ENCODE data around the gene MRPL49. TPM values are rescaled to one million over a fixed set of nuclear protein-coding genes. Genes with fewer than 3 reads are reported as not detected.

Gene MRPL49
- total RNA-seq, result 52.9 and 54.7 TPM in 2 replicates

GRCh38 chr11:65121865-65122696 lies at the start of gene MRPL49, which contains the start of gene FAU:
Gene MRPL49, plus strand, starts transcription at chr11:65122321. Its CDS starts 26 bp downstream, at chr11:65122347.
Gene FAU, minus strand, starts transcription at chr11:65122134. Its CDS starts 321 bp downstream, at chr11:65121813.

GRCh38 chr11:65083834-65084597 lies 38.1 kb upstream of the MRPL49 start, which contains the start of the genes CDCA5 and ZFPL1:
Gene CDCA5, minus strand, starts transcription at chr11:65084040. Its CDS starts 62 bp downstream, at chr11:65083978.
Gene ZFPL1, plus strand, starts transcription at chr11:65084222. Its CDS starts 477 bp downstream, at chr11:65084699.

GRCh38 chr11:65095974-65096806 lies 25.9 kb upstream of the MRPL49 start, which contains the start of gene VPS51:
Gene VPS51, plus strand, starts transcription at chr11:65096214. Its CDS starts 37 bp downstream, at chr11:65096251.

GRCh38 chr11:65111744-65112545 lies 10.2 kb upstream of the MRPL49 start, which contains the start of gene TM7SF2:
Gene TM7SF2, plus strand, starts transcription at chr11:65111872. Its CDS starts 144 bp downstream, at chr11:65112016.

GRCh38 chr11:65117206-65118096 lies 4.7 kb upstream of the MRPL49 start, which contains the start of gene ZNHIT2:
Gene ZNHIT2, minus strand, starts transcription at chr11:65117701. Its CDS starts 48 bp downstream, at chr11:65117653.

GRCh38 chr11:65134240-65134951 lies 12.3 kb downstream of the MRPL49 start, which contains the start of gene SYVN1:
Gene SYVN1, minus strand, starts transcription at chr11:65134519. Its CDS starts 918 bp downstream, at chr11:65133601.

GRCh38 chr11:65170058-65170534 lies 48.0 kb downstream of the MRPL49 start, which contains the start of gene SPDYC:
Gene SPDYC, plus strand, starts transcription at chr11:65170233. Its CDS starts 1,125 bp downstream, at chr11:65171358.

Other genes with a start within 250 kb of the MRPL49 start
- gene EHD1, start 243.7 kb upstream of the MRPL49 start, total RNA-seq, result 75.0 and 126 TPM in 2 replicates
- 10.9 and 19.7 TPM in 2 replicates for gene ATG2A, start 205.1 kb upstream of the MRPL49 start, total RNA-seq
- 12.7 and 30.4 TPM in 2 replicates for gene PPP2R5B, start 197.6 kb upstream of the MRPL49 start, total RNA-seq
- gene GPHA2, start 186.4 kb upstream of the MRPL49 start, total RNA-seq, result not detected in 2 replicates
- not detected in 2 replicates for gene MAJIN, start 150.2 kb upstream of the MRPL49 start, total RNA-seq
- gene BATF2, start 125.3 kb upstream of the MRPL49 start, total RNA-seq, result 0.28 and 0.77 TPM in 2 replicates
- 58.5 and 94.1 TPM in 2 replicates for gene ARL2, start 108.2 kb upstream of the MRPL49 start, total RNA-seq
- 7.9 and 8.4 TPM in 2 replicates for gene SNX15, start 94.9 kb upstream of the MRPL49 start, total RNA-seq
- 8.2 and 18.6 TPM in 2 replicates for gene SAC3D1, start 81.1 kb upstream of the MRPL49 start, total RNA-seq
- gene NAALADL1, start 63.8 kb upstream of the MRPL49 start, total RNA-seq, result 16.9 and 21.4 TPM in 2 replicates
- gene CDCA5, start 38.3 kb upstream of the MRPL49 start, total RNA-seq, result 1.1 and 13.4 TPM in 2 replicates
- gene ZFPL1, start 38.1 kb upstream of the MRPL49 start, total RNA-seq, result 23.4 and 36.8 TPM in 2 replicates
- 120 and 121 TPM in 2 replicates for gene VPS51, start 26.1 kb upstream of the MRPL49 start, total RNA-seq
- gene TM7SF2, start 10.4 kb upstream of the MRPL49 start, total RNA-seq, result 8.6 and 14.7 TPM in 2 replicates
- gene ZNHIT2, start 4.6 kb upstream of the MRPL49 start, total RNA-seq, result 8.2 and 14.8 TPM in 2 replicates
- gene FAU, start 187 bp upstream of the MRPL49 start, total RNA-seq, result 204 and 252 TPM in 2 replicates
- gene SYVN1, start 12.2 kb downstream of the MRPL49 start, total RNA-seq, result 12.4 and 15.1 TPM in 2 replicates
- gene SPDYC, start 47.9 kb downstream of the MRPL49 start, total RNA-seq, result not detected in 2 replicates
- gene CAPN1, start 59.6 kb downstream of the MRPL49 start, total RNA-seq, result 61.7 and 142 TPM in 2 replicates
- 4.5 and 16.9 TPM in 2 replicates for gene POLA2, start 139.6 kb downstream of the MRPL49 start, total RNA-seq
- gene CDC42EP2, start 192.5 kb downstream of the MRPL49 start, total RNA-seq, result 10.9 and 18.3 TPM in 2 replicates
- 27.9 and 29.9 TPM in 2 replicates for gene DPF2, start 211.5 kb downstream of the MRPL49 start, total RNA-seq
- under 0.01 and 0.19 TPM in 2 replicates for gene TIGD3, start 232.4 kb downstream of the MRPL49 start, total RNA-seq

Data from regular cardiac myocyte (primary cell).